Vagina (tissue), 2 donors: ENCODE results near the gene SRXN1.

ENCODE experiments used
- CTCF ChIP-seq, 3 experiments: fragments of 450-650 bp in 2 of 3; fragments of 200-600 bp in 1 of 3; sonication (generic) in 1 of 3; IDR thresholded peaks; one replicate each; pipeline ENCODE4 v1.5.1; 2017 to 2019; ENCODE audit warnings: antibody characterized with exemption in 3 of 3, mild to moderate bottlenecking in 2 of 3, moderate library complexity in 2 of 3
- POLR2AphosphoS5 ChIP-seq, 2 donors: sonication (generic); formaldehyde crosslinking; IDR thresholded peaks; one replicate each; pipeline ENCODE4 v1.9.0; 2017; ENCODE audit warnings: antibody characterized with exemption in 2 of 2, mild to moderate bottlenecking in 2 of 2, low read depth in 1 of 2; ENCODE audit not compliant: insufficient read depth in 1 of 2

GRCh38 chr20:663315-664090 lies 10.5 kb upstream of the SRXN1 start:
- TF ChIP-seq CTCF (IDR thresholded peaks at IDR 0.05): no peak
- TF ChIP-seq POLR2AphosphoS5 (IDR thresholded peaks at IDR 0.05; ENCODE audit: insufficient read depth in 1 of 2, low read depth in 1 of 2): no peak
